Left colon (tissue), 2 donors: ENCODE results near the gene UBA7. TPM values are rescaled to one million over a fixed set of nuclear protein-coding genes. Genes with fewer than 3 reads are reported as not detected.
A peak's percentile ranks its signal among the peaks of the same experiment; 100 is the strongest.
"Not testable (repeated sequence)": the region's sequence is repeated elsewhere in the genome, so short reads cannot be mapped to it uniquely, and the experiment has no call there.

ENCODE experiments used
- ATAC-seq: fragments of 200-7000 bp; cut with Tn5 transposase; one replicate; pipeline ENCODE4 v1.9.1; 2020; ENCODE audit warnings: mild to moderate bottlenecking, moderate library complexity
- DNase-seq, 2 donors: peaks; one replicate each; pipeline ENCODE4 v3.0.0-alpha.2; 2020
- intact Hi-C, 2 donors: fragments of 100-400 bp; cut with DNase I in 1 of 2; cut with micrococcal nuclease in 1 of 2; formaldehyde crosslinking; loops; one replicate each; pipeline versions ENCODE4 v1.11.2 to v1.14.0; 2022; cut with DNase I, micrococcal nuclease
- total RNA-seq, 2 donors: library from RNA; stranded (reverse); fragmentation: NEBNext Ultra II Directional; extraction: Animal tissue kit (Norgen Biotek cat#: 25700); gene quantifications; one replicate each; pipeline ENCODE4 v1.2.1, GENCODE V29; 2021
- donor health status: DM: no; HTN: no; CAD: no.
- donor health status: DM: yes; HTN: yes; CAD: no.

UBA7 gene
- total RNA-seq, 2 donors from 2014 or later = 71.6 to 102 TPM

GRCh38 chr3:49790626-49791411 is 22.9 kb downstream of the UBA7 start:
- DNase-seq = no peak
- no peak for ATAC-seq
- intact Hi-C loops = no loop called here

- DNase-seq (no peak), ATAC-seq (no peak)
- intact Hi-C loops = no loop called here
Measured at GRCh38 chr3:49788056-49788455, 25.7 kb downstream of the UBA7 start.

- intact Hi-C loops = no loop called here
- no peak for DNase-seq
- no peak for ATAC-seq
Measured at GRCh38 chr3:49787536-49787935, 26.2 kb downstream of the UBA7 start.

GRCh38 chr3:49787182-49787464 is 26.6 kb downstream of the UBA7 start:
- ATAC-seq = no peak
- DNase-seq = no peak
- intact Hi-C loops = no loop called here

GRCh38 chr3:49786357-49787181 is 27.2 kb downstream of the UBA7 start, which contains the start of gene IP6K1:
Gene IP6K1, minus strand, starts transcription at chr3:49786542. Its CDS starts 38,502 bp downstream, at chr3:49748040.
- ATAC-seq = peak; percentile 98
- intact Hi-C loops = no loop called here
- DNase-seq = peak; percentile 100

- peak; percentile 60 for ATAC-seq
- intact Hi-C loops = no loop called here
Measured at GRCh38 chr3:49785565-49786356, 28.0 kb downstream of the UBA7 start.

GRCh38 chr3:49782277-49782676 is 31.5 kb downstream of the UBA7 start:
- DNase-seq, intact Hi-C loops, ATAC-seq: not testable (repeated sequence)

More at GRCh38 chr3:49785565-49786356, 28.0 kb downstream of the UBA7 start:
- peak in 1 of 2 donors; percentile 55 for DNase-seq

- DNase-seq = no peak
- no peak for ATAC-seq
- intact Hi-C loops = no loop called here
Measured at GRCh38 chr3:49781415-49782199, 32.1 kb downstream of the UBA7 start.

GRCh38 chr3:49780975-49781365 is 32.8 kb downstream of the UBA7 start:
- intact Hi-C loops, ATAC-seq, DNase-seq: not testable (repeated sequence)

- intact Hi-C loops = no loop called here
- DNase-seq (no peak), ATAC-seq (peak; percentile 86)
Measured at GRCh38 chr3:49780080-49780974, 33.4 kb downstream of the UBA7 start.

GRCh38 chr3:49779358-49780079 is 34.2 kb downstream of the UBA7 start:
- intact Hi-C loops = no loop called here
- DNase-seq = no peak
- ATAC-seq = no peak

- DNase-seq, intact Hi-C loops: not testable (repeated sequence)
Measured at GRCh38 chr3:49776101-49776500, 37.7 kb downstream of the UBA7 start.

GRCh38 chr3:49775538-49775937 is 38.2 kb downstream of the UBA7 start:
- DNase-seq (no peak), ATAC-seq (no peak)
- intact Hi-C loops = no loop called here

More at GRCh38 chr3:49776101-49776500, 37.7 kb downstream of the UBA7 start:
- not testable (repeated sequence) for ATAC-seq

- intact Hi-C loops = no loop called here
- ATAC-seq = no peak
- DNase-seq = no peak
Measured at GRCh38 chr3:49772703-49773102, 41.0 kb downstream of the UBA7 start.

- intact Hi-C loops = no loop called here
- DNase-seq (no peak), ATAC-seq (no peak)
Measured at GRCh38 chr3:49771340-49771938, 42.3 kb downstream of the UBA7 start.

- intact Hi-C loops = no loop called here
- ATAC-seq (no peak), DNase-seq (no peak)
Measured at GRCh38 chr3:49769926-49770325, 43.8 kb downstream of the UBA7 start.
